ENCODE data around the gene FAM120C. TPM values are rescaled to one million over a fixed set of nuclear protein-coding genes. Genes with fewer than 3 reads are reported as not detected.

FAM120C gene
- total and polyA plus RNA-seq, 2 experiments from 2014 or later: 9.3 to 9.8 TPM

DNA sequence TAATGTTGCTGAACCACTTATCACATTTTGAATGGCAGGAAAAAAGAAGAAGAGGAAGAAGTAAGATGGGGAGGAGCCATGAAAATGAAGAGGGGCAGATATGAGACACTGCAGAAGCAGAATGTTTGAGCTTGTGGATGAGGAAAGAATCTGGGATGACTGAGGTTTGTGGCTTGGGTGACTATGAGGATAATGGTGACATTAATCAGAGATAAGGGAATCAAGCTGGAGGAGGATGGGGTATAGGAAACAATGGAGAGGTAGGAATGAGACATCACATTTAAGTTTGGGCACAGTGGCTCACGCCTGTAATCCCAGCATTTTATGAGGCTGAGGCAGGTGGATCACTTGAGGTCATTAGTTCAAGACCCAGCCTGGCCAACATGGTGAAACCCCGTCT, 119.7 kb downstream of the FAM120C start:
- H3K27me3 ChIP-seq (ENCODE audit: insufficient read depth): no peaks in the 10 kb centered on the region
- H3K36me3 Mint-ChIP-seq (ENCODE audit: low read depth): no peaks in the 10 kb centered on the region
- ATAC-seq: no peak
- no peak overlapping the region for H3K4me3 ChIP-seq
- H3K4me2 ChIP-seq: no peak overlapping the region
- DNase-seq (ENCODE audit: low spot score): no peak
- TF ChIP-seq NANOG (IDR thresholded peaks at IDR 0.05; ENCODE audit: borderline replicate concordance) (no peak), STAT1 (IDR thresholded peaks at IDR 0.05; ENCODE audit: unreplicated experiment) (no peak), JUNB (IDR thresholded peaks at IDR 0.05; ENCODE audit: unreplicated experiment) (no peak), EZH2 (IDR thresholded peaks at IDR 0.05; ENCODE audit: low read depth, unreplicated experiment) (no peak), CREB1 (CRISPR knock-in tag; IDR thresholded peaks at IDR 0.05; ENCODE audit: low read depth) (no peak), EZH2phosphoT487 (IDR thresholded peaks at IDR 0.05; ENCODE audit: unreplicated experiment) (no peak), ZNF114 (CRISPR knock-in tag; IDR thresholded peaks at IDR 0.05) (no peak), POLR2AphosphoS5 (IDR thresholded peaks at IDR 0.05; ENCODE audit: low read depth) (no peak), ZNF331 (CRISPR knock-in tag; IDR thresholded peaks at IDR 0.05; ENCODE audit: low read depth) (no peak)
- TF ChIP-seq, protein P1, sequence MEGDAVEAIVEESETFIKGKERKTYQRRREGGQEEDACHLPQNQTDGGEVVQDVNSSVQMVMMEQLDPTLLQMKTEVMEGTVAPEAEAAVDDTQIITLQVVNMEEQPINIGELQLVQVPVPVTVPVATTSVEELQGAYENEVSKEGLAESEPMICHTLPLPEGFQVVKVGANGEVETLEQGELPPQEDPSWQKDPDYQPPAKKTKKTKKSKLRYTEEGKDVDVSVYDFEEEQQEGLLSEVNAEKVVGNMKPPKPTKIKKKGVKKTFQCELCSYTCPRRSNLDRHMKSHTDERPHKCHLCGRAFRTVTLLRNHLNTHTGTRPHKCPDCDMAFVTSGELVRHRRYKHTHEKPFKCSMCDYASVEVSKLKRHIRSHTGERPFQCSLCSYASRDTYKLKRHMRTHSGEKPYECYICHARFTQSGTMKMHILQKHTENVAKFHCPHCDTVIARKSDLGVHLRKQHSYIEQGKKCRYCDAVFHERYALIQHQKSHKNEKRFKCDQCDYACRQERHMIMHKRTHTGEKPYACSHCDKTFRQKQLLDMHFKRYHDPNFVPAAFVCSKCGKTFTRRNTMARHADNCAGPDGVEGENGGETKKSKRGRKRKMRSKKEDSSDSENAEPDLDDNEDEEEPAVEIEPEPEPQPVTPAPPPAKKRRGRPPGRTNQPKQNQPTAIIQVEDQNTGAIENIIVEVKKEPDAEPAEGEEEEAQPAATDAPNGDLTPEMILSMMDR (conservative IDR thresholded peaks at IDR 0.05; ENCODE audit: low read depth in 2 of 2): no peak
- TF ChIP-seq, protein P2, sequence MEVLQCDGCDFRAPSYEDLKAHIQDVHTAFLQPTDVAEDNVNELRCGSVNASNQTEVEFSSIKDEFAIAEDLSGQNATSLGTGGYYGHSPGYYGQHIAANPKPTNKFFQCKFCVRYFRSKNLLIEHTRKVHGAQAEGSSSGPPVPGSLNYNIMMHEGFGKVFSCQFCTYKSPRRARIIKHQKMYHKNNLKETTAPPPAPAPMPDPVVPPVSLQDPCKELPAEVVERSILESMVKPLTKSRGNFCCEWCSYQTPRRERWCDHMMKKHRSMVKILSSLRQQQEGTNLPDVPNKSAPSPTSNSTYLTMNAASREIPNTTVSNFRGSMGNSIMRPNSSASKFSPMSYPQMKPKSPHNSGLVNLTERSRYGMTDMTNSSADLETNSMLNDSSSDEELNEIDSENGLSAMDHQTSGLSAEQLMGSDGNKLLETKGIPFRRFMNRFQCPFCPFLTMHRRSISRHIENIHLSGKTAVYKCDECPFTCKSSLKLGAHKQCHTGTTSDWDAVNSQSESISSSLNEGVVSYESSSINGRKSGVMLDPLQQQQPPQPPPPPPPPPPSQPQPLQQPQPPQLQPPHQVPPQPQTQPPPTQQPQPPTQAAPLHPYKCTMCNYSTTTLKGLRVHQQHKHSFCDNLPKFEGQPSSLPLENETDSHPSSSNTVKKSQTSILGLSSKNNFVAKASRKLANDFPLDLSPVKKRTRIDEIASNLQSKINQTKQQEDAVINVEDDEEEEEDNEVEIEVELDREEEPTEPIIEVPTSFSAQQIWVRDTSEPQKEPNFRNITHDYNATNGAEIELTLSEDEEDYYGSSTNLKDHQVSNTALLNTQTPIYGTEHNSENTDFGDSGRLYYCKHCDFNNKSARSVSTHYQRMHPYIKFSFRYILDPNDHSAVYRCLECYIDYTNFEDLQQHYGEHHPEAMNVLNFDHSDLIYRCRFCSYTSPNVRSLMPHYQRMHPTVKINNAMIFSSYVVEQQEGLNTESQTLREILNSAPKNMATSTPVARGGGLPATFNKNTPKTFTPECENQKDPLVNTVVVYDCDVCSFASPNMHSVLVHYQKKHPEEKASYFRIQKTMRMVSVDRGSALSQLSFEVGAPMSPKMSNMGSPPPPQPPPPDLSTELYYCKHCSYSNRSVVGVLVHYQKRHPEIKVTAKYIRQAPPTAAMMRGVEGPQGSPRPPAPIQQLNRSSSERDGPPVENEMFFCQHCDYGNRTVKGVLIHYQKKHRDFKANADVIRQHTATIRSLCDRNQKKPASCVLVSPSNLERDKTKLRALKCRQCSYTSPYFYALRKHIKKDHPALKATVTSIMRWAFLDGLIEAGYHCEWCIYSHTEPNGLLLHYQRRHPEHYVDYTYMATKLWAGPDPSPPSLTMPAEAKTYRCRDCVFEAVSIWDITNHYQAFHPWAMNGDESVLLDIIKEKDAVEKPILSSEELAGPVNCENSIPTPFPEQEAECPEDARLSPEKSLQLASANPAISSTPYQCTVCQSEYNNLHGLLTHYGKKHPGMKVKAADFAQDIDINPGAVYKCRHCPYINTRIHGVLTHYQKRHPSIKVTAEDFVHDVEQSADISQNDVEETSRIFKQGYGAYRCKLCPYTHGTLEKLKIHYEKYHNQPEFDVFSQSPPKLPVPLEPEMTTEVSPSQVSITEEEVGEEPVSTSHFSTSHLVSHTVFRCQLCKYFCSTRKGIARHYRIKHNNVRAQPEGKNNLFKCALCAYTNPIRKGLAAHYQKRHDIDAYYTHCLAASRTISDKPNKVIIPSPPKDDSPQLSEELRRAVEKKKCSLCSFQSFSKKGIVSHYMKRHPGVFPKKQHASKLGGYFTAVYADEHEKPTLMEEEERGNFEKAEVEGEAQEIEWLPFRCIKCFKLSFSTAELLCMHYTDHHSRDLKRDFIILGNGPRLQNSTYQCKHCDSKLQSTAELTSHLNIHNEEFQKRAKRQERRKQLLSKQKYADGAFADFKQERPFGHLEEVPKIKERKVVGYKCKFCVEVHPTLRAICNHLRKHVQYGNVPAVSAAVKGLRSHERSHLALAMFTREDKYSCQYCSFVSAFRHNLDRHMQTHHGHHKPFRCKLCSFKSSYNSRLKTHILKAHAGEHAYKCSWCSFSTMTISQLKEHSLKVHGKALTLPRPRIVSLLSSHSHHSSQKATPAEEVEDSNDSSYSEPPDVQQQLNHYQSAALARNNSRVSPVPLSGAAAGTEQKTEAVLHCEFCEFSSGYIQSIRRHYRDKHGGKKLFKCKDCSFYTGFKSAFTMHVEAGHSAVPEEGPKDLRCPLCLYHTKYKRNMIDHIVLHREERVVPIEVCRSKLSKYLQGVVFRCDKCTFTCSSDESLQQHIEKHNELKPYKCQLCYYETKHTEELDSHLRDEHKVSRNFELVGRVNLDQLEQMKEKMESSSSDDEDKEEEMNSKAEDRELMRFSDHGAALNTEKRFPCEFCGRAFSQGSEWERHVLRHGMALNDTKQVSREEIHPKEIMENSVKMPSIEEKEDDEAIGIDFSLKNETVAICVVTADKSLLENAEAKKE (CRISPR knock-in tag; IDR thresholded peaks at IDR 0.05): no peak
- TF ChIP-seq, protein P3, sequence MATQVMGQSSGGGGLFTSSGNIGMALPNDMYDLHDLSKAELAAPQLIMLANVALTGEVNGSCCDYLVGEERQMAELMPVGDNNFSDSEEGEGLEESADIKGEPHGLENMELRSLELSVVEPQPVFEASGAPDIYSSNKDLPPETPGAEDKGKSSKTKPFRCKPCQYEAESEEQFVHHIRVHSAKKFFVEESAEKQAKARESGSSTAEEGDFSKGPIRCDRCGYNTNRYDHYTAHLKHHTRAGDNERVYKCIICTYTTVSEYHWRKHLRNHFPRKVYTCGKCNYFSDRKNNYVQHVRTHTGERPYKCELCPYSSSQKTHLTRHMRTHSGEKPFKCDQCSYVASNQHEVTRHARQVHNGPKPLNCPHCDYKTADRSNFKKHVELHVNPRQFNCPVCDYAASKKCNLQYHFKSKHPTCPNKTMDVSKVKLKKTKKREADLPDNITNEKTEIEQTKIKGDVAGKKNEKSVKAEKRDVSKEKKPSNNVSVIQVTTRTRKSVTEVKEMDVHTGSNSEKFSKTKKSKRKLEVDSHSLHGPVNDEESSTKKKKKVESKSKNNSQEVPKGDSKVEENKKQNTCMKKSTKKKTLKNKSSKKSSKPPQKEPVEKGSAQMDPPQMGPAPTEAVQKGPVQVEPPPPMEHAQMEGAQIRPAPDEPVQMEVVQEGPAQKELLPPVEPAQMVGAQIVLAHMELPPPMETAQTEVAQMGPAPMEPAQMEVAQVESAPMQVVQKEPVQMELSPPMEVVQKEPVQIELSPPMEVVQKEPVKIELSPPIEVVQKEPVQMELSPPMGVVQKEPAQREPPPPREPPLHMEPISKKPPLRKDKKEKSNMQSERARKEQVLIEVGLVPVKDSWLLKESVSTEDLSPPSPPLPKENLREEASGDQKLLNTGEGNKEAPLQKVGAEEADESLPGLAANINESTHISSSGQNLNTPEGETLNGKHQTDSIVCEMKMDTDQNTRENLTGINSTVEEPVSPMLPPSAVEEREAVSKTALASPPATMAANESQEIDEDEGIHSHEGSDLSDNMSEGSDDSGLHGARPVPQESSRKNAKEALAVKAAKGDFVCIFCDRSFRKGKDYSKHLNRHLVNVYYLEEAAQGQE (IDR thresholded peaks at IDR 0.05; ENCODE audit: unreplicated experiment): no peak
- TF ChIP-seq, protein P4, sequence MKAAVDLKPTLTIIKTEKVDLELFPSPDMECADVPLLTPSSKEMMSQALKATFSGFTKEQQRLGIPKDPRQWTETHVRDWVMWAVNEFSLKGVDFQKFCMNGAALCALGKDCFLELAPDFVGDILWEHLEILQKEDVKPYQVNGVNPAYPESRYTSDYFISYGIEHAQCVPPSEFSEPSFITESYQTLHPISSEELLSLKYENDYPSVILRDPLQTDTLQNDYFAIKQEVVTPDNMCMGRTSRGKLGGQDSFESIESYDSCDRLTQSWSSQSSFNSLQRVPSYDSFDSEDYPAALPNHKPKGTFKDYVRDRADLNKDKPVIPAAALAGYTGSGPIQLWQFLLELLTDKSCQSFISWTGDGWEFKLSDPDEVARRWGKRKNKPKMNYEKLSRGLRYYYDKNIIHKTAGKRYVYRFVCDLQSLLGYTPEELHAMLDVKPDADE (IDR thresholded peaks at IDR 0.05): no peak
- H3K27me3 Mint-ChIP-seq (ENCODE audit: insufficient read depth, low read depth, poor library complexity): peaks cover 2% of the 10 kb centered on the region
- no peaks in the 10 kb centered on the region for H4K20me1 ChIP-seq (replicated peaks; ENCODE audit: insufficient read depth)
- H3K27ac Mint-ChIP-seq: no peak overlapping the region
- H3K79me2 ChIP-seq (replicated peaks; ENCODE audit: insufficient read depth): no peaks in the 10 kb centered on the region
- H3K9me2 ChIP-seq (ENCODE audit: insufficient read depth): no peaks in the 10 kb centered on the region
- H3F3A ChIP-seq (replicated peaks; ENCODE audit: low read depth): no peaks in the 10 kb centered on the region
- no peaks in the 10 kb centered on the region for H3K4me1 ChIP-seq (ENCODE audit: insufficient read depth)
- no peak overlapping the region for H3K4me3 Mint-ChIP-seq
- no peak overlapping the region for H3K27ac ChIP-seq (ENCODE audit: low read depth)
- H3K36me3 ChIP-seq (ENCODE audit: insufficient read depth): no peaks in the 10 kb centered on the region
- H3K4me1 Mint-ChIP-seq: peaks cover 1% of the 10 kb centered on the region; the same call in 2 of the 3 replicates
- no peaks in the 10 kb centered on the region for H3K9me3 Mint-ChIP-seq
- no peak overlapping the region for H2AFZ ChIP-seq
